ENCODE measurements around the gene CLRN3.

The CLRN3 gene

GRCh38 chr10:127918572-127918971 is 25.8 kb upstream of the CLRN3 start:
- no peak for DNase-seq

GRCh38 chr10:127916826-127917225 is 24.1 kb upstream of the CLRN3 start:
- DNase-seq: no peak

GRCh38 chr10:127915324-127915723 is 22.6 kb upstream of the CLRN3 start:
- DNase-seq: no peak

GRCh38 chr10:127913368-127913759 is 20.6 kb upstream of the CLRN3 start:
- DNase-seq: no peak

GRCh38 chr10:127912607-127913367 is 20.0 kb upstream of the CLRN3 start:
- no peak for DNase-seq

- no peak for DNase-seq
Observed at GRCh38 chr10:127911867-127912257, 19.1 kb upstream of the CLRN3 start.

- DNase-seq: no peak
Observed at GRCh38 chr10:127911218-127911866, 18.6 kb upstream of the CLRN3 start.

GRCh38 chr10:127910464-127910770 is 17.7 kb upstream of the CLRN3 start:
- no peak for DNase-seq

- DNase-seq: no peak
Observed at GRCh38 chr10:127909716-127910463, 17.1 kb upstream of the CLRN3 start.

- DNase-seq: no peak
Observed at GRCh38 chr10:127908959-127909267, 16.2 kb upstream of the CLRN3 start.

- no peak for DNase-seq
Observed at GRCh38 chr10:127908106-127908958, 15.6 kb upstream of the CLRN3 start.

GRCh38 chr10:127907411-127908105 is 14.8 kb upstream of the CLRN3 start:
- DNase-seq: peak; percentile 40

GRCh38 chr10:127906548-127907377 is 14.0 kb upstream of the CLRN3 start, which contains the start of gene PTPRE:
Gene PTPRE (plus strand): TSS chr10:127907103. CDS start chr10:128040882, 133,779 bp downstream.
- peak; percentile 84 for DNase-seq

GRCh38 chr10:127905848-127906261 is 13.1 kb upstream of the CLRN3 start:
- DNase-seq: no peak

GRCh38 chr10:127905001-127905847 is 12.5 kb upstream of the CLRN3 start:
- DNase-seq: no peak

GRCh38 chr10:127904311-127905000 is 11.7 kb upstream of the CLRN3 start:
- DNase-seq: no peak

GRCh38 chr10:127903789-127904188 is 11.0 kb upstream of the CLRN3 start:
- DNase-seq: no peak

- DNase-seq: no peak
Observed at GRCh38 chr10:127899766-127900387, 7.1 kb upstream of the CLRN3 start.

- DNase-seq: no peak
Observed at GRCh38 chr10:127897177-127897576, 4.4 kb upstream of the CLRN3 start.
